HepG2 (cell line): ENCODE measurements around the gene BRIP1. TPM values are rescaled to one million over a fixed set of nuclear protein-coding genes. Genes with fewer than 3 reads are reported as not detected.

Experiments
- ATAC-seq: fragments of 200-7000 bp; cut with Tn5 transposase; 3 replicates; pipeline ENCODE4 v1.9.1; 2020; ENCODE audit warnings: mild to moderate bottlenecking, moderate library complexity
- BruUV-seq: library from RNA; stranded (reverse); fragments of 400-500 nt; replicated peaks from 2 replicates; lab custom pipeline; 2021; lab: Mats Ljungman, UMichigan
- CTCF ChIA-PET: fragments of 300-600 bp; formaldehyde crosslinking; extraction: SDS; loops from one replicate; lab custom pipeline; 2021; ENCODE audit warnings: low total read pairs, inconsistent platforms, low intra/inter-chr PET ratio; lab: Yijun Ruan, JAX
- POLR2A ChIA-PET: fragments of 350-600 bp; sonication (Branson Sonifier 250); formaldehyde crosslinking; loops from one replicate; lab custom pipeline; 2020; ENCODE audit warnings: antibody characterized with exemption, inconsistent platforms; lab: Yijun Ruan, JAX
- DNase-seq: peaks from one replicate; pipeline ENCODE4 v3.0.0-alpha.2; 2015; ENCODE audit warnings: low spot score
- FAIRE-seq: peaks from 3 replicates; lab custom pipeline; 2011; peaks lifted over from hg19 to GRCh38; lab: Jason Lieb, UNC
- H2AFZ ChIP-seq: one replicate; pipeline ENCODE4 v1.6.1; 2011; ENCODE audit warnings: low read length, inconsistent platforms
- H3K27ac ChIP-seq: fragments of 300-600 bp; 3 replicates; pipeline ENCODE4 v1.8.0; 2011; ENCODE audit warnings: mixed run types, mild to moderate bottlenecking, mixed read lengths, low read length, inconsistent platforms; ENCODE audit not compliant: insufficient read depth; ENCODE audit errors: extremely low read length
- H3K27me3 ChIP-seq, 2 experiments: fragments of 200-600 bp in 1 of 2; 2 replicates in 1 of 2; 3 replicates in 1 of 2; pipeline versions ENCODE4 v1.6.0 to v1.8.0; 2011; ENCODE audit warnings: low read length in 2 of 2, mild to moderate bottlenecking in 2 of 2, moderate library complexity in 2 of 2, inconsistent platforms in 1 of 2; ENCODE audit not compliant: insufficient read depth in 2 of 2, control insufficient read depth in 1 of 2
- H3K36me3 ChIP-seq, 2 experiments: fragments of 200-600 bp in 1 of 2; replicated peaks in 1 of 2; 2 replicates in 1 of 2; 3 replicates in 1 of 2; pipeline versions ENCODE4 v1.5.1 to v1.8.0; 2011; ENCODE audit warnings: low read length in 2 of 2, inconsistent platforms in 1 of 2; ENCODE audit not compliant: insufficient read depth in 2 of 2, control insufficient read depth in 1 of 2
- H3K4me1 ChIP-seq: 2 replicates; pipeline ENCODE4 v1.5.1; 2012; ENCODE audit warnings: low read length, inconsistent platforms; ENCODE audit not compliant: insufficient read depth
- H3K4me2 ChIP-seq: 2 replicates; pipeline ENCODE4 v1.6.0; 2011; ENCODE audit warnings: low read depth, low read length, inconsistent platforms
- H3K4me3 ChIP-seq, 3 experiments: fragments of 200-600 bp in 1 of 3; sonication (generic), shearing (Covaris generic) in 1 of 3; replicated peaks in 1 of 3; 2 replicates each; pipeline ENCODE4 v1.5.1; 2011 to 2016; ENCODE audit warnings: low read length in 3 of 3, inconsistent platforms in 2 of 3, low read depth in 2 of 3, mild to moderate bottlenecking in 2 of 3, control low read depth in 1 of 3, mixed read lengths in 1 of 3; ENCODE audit not compliant: insufficient read depth in 1 of 3
- H3K79me2 ChIP-seq: one replicate; pipeline ENCODE4 v1.6.1; 2011; ENCODE audit warnings: low read length, inconsistent platforms; ENCODE audit not compliant: insufficient read depth
- H3K9ac ChIP-seq: 2 replicates; pipeline ENCODE4 v1.6.0; 2011; ENCODE audit warnings: mild to moderate bottlenecking, low read depth, low read length, inconsistent platforms; ENCODE audit not compliant: insufficient read depth
- H3K9me3 ChIP-seq: 2 replicates; pipeline ENCODE4 v1.5.1; 2012; ENCODE audit warnings: mild to moderate bottlenecking, low read length
- H4K20me1 ChIP-seq: 2 replicates; pipeline ENCODE4 v1.6.0; 2011; ENCODE audit warnings: inconsistent platforms, mild to moderate bottlenecking, low read length, moderate library complexity; ENCODE audit not compliant: insufficient read depth
- CCAR2 ChIP-seq: fragments of 200-400 bp; formaldehyde crosslinking; optimal IDR thresholded peaks from 2 replicates; pipeline ENCODE3; 2018; ENCODE audit warnings: low read depth, mild to moderate bottlenecking, low read length, moderate library complexity
- CHCHD3 ChIP-seq: sonication (generic); formaldehyde crosslinking; IDR thresholded peaks from 2 replicates; pipeline ENCODE4 v1.8.0; 2022; ENCODE audit warnings: mild to moderate bottlenecking, missing genetic modification reagents, moderate library complexity
- IRX3 ChIP-seq: sonication (generic); formaldehyde crosslinking; IDR thresholded peaks from 2 replicates; pipeline ENCODE4 v1.8.1; 2023; ENCODE audit warnings: mild to moderate bottlenecking, low read depth, missing genetic modification reagents, borderline replicate concordance
- MED13 ChIP-seq: sonication (generic); formaldehyde crosslinking; IDR thresholded peaks from 2 replicates; pipeline ENCODE4 v1.5.0; 2020; ENCODE audit warnings: missing genetic modification reagents
- NFYC ChIP-seq: IDR thresholded peaks from 2 replicates; pipeline ENCODE4 v1.6.1; 2016; ENCODE audit warnings: missing genetic modification reagents, missing compliant biosample characterization
- NPAS2 ChIP-seq: sonication (generic); formaldehyde crosslinking; IDR thresholded peaks from 2 replicates; pipeline ENCODE4 v1.8.0; 2022; ENCODE audit warnings: mild to moderate bottlenecking, missing genetic modification reagents, borderline replicate concordance
- STAT5B ChIP-seq: sonication (generic); formaldehyde crosslinking; IDR thresholded peaks from 2 replicates; pipeline ENCODE4 v1.4.0; 2020; ENCODE audit warnings: missing genetic modification reagents
- TCF12 ChIP-seq, 2 experiments: fragments of 450-650 bp in 1 of 2; sonication (generic) in 1 of 2; formaldehyde crosslinking in 1 of 2; IDR thresholded peaks; 2 replicates each; pipeline versions ENCODE4 v1.6.1 to v1.8.0; 2017 to 2022; ENCODE audit warnings: antibody characterized with exemption in 1 of 2, mild to moderate bottlenecking in 1 of 2, missing genetic modification reagents in 1 of 2, moderate library complexity in 1 of 2
- ZNF317 ChIP-seq: sonication (generic); formaldehyde crosslinking; IDR thresholded peaks from 2 replicates; pipeline ENCODE4 v1.5.0; 2020; ENCODE audit warnings: mild to moderate bottlenecking, missing genetic modification reagents
- ZNF343 ChIP-seq: sonication (generic); formaldehyde crosslinking; IDR thresholded peaks from 2 replicates; pipeline ENCODE4 v1.4.0; 2020; ENCODE audit warnings: mild to moderate bottlenecking, missing genetic modification reagents
- ZNF616 ChIP-seq: sonication (generic); formaldehyde crosslinking; IDR thresholded peaks from 2 replicates; pipeline ENCODE4 v1.5.0; 2020; ENCODE audit warnings: low read depth, mild to moderate bottlenecking, missing genetic modification reagents
- WGBS: methylation state at CpG from one replicate; pipeline ENCODE4 v1.1.6; 2017; ENCODE audit warnings: low lambda C conversion rate; 5-methylcytosine and 5-hydroxymethylcytosine counted together
- in situ Hi-C: cut with HindIII; loops from 2 replicates; pipeline ENCODE4 v1.10.0; 2017; ENCODE audit warnings: low pct_unique_long_range_greater_than_20kb; ENCODE audit not compliant: extremely low pct_ligation_motif_present
- intact Hi-C: fragments of 100-400 bp; cut with micrococcal nuclease; formaldehyde crosslinking; loops from one replicate; pipeline ENCODE4 v1.10.0; 2022; ENCODE audit not compliant: unreplicated experiment
- polyA plus RNA-seq, 8 experiments: library from polyadenylated mRNA; depleted of rRNA in 3 of 8; stranded (reverse) in 7 of 8; unstranded in 1 of 8; fragments of >200 nt; fragmentation: Illumina TruSeq in 4 of 8; extraction: Trizol in 4 of 8; gene quantifications; 2 replicates each; pipeline versions ENCODE4 v1.2.1 to v1.2.3, GENCODE V29; 2011 to 2016; ENCODE audit warnings: low read depth in 4 of 8, missing spikeins in 1 of 8, mixed read lengths in 1 of 8; ENCODE audit not compliant: insufficient read depth in 1 of 8
- total RNA-seq, 5 experiments: library from RNA; depleted of rRNA; stranded (reverse); fragments of >200 nt; fragmentation: Illumina TruSeq; extraction: Trizol; gene quantifications; 2 replicates each; pipeline ENCODE4 v1.2.3, GENCODE V29; 2016; ENCODE audit warnings: low read depth in 1 of 5
- TF ChIP-seq, protein P1 (sequence below): sonication (generic); formaldehyde crosslinking; IDR thresholded peaks from 2 replicates; pipeline ENCODE4 v1.4.0; 2020; ENCODE audit warnings: mild to moderate bottlenecking, missing genetic modification reagents, borderline replicate concordance
- TF ChIP-seq, protein P2 (sequence below): fragments of 450-650 bp; IDR thresholded peaks from 2 replicates; pipeline ENCODE4 v1.6.1; 2016
- TF ChIP-seq, protein P3 (sequence below): sonication (generic); formaldehyde crosslinking; IDR thresholded peaks from 2 replicates; pipeline ENCODE4 v1.4.0; 2020; ENCODE audit warnings: missing genetic modification reagents
- TF ChIP-seq, protein P4 (sequence below): sonication (generic); formaldehyde crosslinking; IDR thresholded peaks from 2 replicates; pipeline ENCODE4 v1.4.0; 2020; ENCODE audit warnings: missing genetic modification reagents, borderline replicate concordance

The BRIP1 gene
- total and polyA plus RNA-seq, 2 of the 13 experiments (the other 11 are each of a cell fraction or from before 2014, with no cell fraction given), result 3.8 to 27.7 TPM

DNA sequence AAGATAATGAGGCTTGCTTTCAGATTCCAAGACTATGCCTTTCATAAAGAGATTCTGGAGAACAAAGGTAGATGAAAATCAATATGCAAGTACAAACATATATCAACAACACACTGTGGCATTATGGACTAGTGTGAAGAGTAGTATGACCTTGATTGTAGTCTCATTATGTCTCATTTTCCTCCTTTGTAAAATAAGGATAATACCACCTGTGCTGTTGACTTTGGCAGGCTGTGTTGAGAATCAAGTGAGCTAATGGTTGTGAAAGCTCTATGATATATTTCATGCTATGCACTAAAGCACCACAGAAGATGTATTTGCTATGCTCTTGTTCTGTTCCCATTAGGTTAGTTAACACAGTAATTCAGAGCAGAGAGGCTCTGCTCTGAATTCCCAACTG, 193.8 kb downstream of the BRIP1 start (continued):
- no peak for TF ChIP-seq CCAR2
- TF ChIP-seq IRX3 (CRISPR knock-in tag), result no peak
- TF ChIP-seq ZNF343 (CRISPR knock-in tag), result no peak

DNA sequence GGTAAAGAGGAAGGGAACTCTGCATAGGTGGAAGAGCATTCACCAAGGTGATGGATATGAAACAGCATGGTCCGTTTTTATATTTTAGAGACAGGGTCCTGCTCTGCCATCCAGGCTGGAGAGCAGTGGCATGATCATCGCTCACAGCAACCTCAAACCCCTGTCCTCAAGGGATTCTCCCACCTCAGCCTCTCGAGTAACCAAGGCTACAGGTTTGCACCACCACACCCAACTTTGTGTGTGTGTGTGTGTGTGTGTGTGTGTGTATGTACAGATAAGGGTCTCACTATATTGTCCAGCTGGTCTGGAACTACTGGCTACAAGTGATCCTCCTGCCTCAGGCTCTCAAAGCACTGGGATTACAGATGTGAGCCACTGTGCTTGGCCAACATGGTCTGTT, 194.8 kb downstream of the BRIP1 start:
- FAIRE-seq (no peak), DNase-seq (no peak), ATAC-seq (no peak)
- BruUV-seq, result no TSS peak
- in situ Hi-C loops (no loop called here), intact Hi-C loops (no loop called here)
- no peak overlapping the region for H3K4me3 ChIP-seq
- H2AFZ ChIP-seq, result no peak overlapping the region
- CTCF ChIA-PET, result no interaction called here
- no peak overlapping the region for H3K4me2 ChIP-seq
- H3K9me3 ChIP-seq, result no peaks in the 10 kb centered on the region
- H3K36me3 ChIP-seq, result no peaks in the 10 kb centered on the region
- no peak overlapping the region for H3K27ac ChIP-seq
- no peaks in the 10 kb centered on the region for H3K79me2 ChIP-seq
- no peaks in the 10 kb centered on the region for H4K20me1 ChIP-seq
- peaks cover 9% of the 10 kb centered on the region for H3K4me1 ChIP-seq
- H3K27me3 ChIP-seq, result no peaks in the 10 kb centered on the region
- 4% methylated on average over 3 of the region's 3 CpGs for WGBS
- no peak overlapping the region for H3K9ac ChIP-seq
- POLR2A ChIA-PET, result no interaction called here
- TF ChIP-seq, protein P1, sequence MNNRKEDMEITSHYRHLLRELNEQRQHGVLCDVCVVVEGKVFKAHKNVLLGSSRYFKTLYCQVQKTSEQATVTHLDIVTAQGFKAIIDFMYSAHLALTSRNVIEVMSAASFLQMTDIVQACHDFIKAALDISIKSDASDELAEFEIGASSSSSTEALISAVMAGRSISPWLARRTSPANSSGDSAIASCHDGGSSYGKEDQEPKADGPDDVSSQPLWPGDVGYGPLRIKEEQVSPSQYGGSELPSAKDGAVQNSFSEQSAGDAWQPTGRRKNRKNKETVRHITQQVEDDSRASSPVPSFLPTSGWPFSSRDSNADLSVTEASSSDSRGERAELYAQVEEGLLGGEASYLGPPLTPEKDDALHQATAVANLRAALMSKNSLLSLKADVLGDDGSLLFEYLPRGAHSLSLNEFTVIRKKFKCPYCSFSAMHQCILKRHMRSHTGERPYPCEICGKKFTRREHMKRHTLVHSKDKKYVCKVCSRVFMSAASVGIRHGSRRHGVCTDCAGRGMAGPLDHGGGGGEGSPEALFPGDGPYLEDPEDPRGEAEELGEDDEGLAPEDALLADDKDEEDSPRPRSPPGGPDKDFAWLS (CRISPR knock-in tag), result no peak
- TF ChIP-seq, protein P2, sequence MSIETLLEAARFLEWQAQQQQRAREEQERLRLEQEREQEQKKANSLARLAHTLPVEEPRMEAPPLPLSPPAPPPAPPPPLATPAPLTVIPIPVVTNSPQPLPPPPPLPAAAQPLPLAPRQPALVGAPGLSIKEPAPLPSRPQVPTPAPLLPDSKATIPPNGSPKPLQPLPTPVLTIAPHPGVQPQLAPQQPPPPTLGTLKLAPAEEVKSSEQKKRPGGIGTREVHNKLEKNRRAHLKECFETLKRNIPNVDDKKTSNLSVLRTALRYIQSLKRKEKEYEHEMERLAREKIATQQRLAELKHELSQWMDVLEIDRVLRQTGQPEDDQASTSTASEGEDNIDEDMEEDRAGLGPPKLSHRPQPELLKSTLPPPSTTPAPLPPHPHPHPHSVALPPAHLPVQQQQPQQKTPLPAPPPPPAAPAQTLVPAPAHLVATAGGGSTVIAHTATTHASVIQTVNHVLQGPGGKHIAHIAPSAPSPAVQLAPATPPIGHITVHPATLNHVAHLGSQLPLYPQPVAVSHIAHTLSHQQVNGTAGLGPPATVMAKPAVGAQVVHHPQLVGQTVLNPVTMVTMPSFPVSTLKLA, result no peak
- TF ChIP-seq ZNF616 (CRISPR knock-in tag), result no peak
- no peak for TF ChIP-seq STAT5B (CRISPR knock-in tag)
- TF ChIP-seq, protein P3, sequence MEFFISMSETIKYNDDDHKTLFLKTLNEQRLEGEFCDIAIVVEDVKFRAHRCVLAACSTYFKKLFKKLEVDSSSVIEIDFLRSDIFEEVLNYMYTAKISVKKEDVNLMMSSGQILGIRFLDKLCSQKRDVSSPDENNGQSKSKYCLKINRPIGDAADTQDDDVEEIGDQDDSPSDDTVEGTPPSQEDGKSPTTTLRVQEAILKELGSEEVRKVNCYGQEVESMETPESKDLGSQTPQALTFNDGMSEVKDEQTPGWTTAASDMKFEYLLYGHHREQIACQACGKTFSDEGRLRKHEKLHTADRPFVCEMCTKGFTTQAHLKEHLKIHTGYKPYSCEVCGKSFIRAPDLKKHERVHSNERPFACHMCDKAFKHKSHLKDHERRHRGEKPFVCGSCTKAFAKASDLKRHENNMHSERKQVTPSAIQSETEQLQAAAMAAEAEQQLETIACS (CRISPR knock-in tag), result no peak
- TF ChIP-seq MED13, result no peak
- TF ChIP-seq, protein P4, sequence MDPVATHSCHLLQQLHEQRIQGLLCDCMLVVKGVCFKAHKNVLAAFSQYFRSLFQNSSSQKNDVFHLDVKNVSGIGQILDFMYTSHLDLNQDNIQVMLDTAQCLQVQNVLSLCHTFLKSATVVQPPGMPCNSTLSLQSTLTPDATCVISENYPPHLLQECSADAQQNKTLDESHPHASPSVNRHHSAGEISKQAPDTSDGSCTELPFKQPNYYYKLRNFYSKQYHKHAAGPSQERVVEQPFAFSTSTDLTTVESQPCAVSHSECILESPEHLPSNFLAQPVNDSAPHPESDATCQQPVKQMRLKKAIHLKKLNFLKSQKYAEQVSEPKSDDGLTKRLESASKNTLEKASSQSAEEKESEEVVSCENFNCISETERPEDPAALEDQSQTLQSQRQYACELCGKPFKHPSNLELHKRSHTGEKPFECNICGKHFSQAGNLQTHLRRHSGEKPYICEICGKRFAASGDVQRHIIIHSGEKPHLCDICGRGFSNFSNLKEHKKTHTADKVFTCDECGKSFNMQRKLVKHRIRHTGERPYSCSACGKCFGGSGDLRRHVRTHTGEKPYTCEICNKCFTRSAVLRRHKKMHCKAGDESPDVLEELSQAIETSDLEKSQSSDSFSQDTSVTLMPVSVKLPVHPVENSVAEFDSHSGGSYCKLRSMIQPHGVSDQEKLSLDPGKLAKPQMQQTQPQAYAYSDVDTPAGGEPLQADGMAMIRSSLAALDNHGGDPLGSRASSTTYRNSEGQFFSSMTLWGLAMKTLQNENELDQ (CRISPR knock-in tag), result no peak
- no peak for TF ChIP-seq NPAS2 (CRISPR knock-in tag)
- no peak for TF ChIP-seq NFYC (CRISPR knock-in tag)
- TF ChIP-seq ZNF317, result no peak
- TF ChIP-seq CHCHD3 (CRISPR knock-in tag), result no peak
- no peak for TF ChIP-seq TCF12 (IDR thresholded peaks at IDR 0.05)
- TF ChIP-seq TCF12 (CRISPR knock-in tag; IDR thresholded peaks at IDR 0.05), result no peak
